Kidney glomerular epithelial cell (primary cell): ENCODE measurements around the gene NUDT4B.
"Not testable (repeated sequence)": the region's sequence is repeated elsewhere in the genome, so short reads cannot be mapped to it uniquely, and the experiment has no call there.

Source experiments
- DNase-seq: peaks from one replicate; lab custom pipeline; 2025; lab: John Stamatoyannopoulos, UW

The NUDT4B gene

DNA sequence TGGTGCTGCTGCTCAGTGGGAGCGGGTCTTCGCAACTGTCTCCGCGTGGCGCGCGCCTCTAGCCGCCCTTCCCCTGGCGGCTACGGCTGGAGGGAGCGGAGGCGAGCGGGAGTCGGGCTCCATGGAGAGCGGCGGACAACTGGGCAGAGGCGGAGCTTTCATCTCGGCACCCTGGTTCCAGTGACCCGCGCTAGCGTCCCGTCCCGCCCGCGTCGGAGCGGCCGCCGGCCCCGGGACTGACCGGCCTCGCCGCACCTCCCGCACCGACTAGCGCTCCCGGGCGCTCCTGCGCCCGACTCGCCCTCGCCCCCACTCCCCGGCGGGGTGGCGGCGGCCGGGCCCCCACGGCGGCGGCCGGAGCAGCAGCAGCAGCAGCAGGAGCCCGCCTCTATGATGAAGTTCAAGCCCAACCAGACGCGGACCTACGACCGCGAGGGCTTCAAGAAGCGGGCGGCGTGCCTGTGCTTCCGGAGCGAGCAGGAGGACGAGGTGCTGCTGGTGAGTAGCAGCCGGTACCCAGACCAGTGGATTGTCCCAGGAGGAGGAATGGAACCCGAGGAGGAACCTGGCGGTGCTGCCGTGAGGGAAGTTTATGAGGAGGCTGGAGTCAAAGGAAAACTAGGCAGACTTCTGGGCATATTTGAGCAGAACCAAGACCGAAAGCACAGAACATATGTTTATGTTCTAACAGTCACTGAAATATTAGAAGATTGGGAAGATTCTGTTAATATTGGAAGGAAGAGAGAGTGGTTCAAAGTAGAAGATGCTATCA lies at the start of gene NUDT4B:
Gene NUDT4B, plus strand, starts transcription at position 212 of the 772 bp plus-strand sequence. Its CDS starts 179 bp downstream, at position 391.
- DNase-seq: not testable (repeated sequence)

DNA sequence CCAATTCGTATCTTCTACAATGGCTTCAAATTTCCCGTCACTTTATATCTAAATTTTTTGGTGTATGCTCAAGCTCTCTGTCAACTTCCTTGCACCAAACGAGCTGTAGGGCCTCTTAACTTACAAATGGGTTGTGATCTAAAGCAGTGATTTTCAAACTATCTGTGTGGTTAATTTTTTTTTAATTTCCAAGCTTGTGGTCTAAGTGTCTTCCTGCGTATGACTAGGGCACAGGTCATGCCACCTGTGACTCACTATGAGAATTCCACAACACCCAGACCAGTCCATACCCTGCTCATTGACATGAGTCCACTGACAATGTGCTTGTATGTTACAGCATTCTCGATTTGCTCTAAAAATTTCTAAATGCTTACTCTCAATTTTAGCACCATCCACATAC lies 49.2 kb upstream of the NUDT4B start:
- DNase-seq: not testable (repeated sequence)

DNA sequence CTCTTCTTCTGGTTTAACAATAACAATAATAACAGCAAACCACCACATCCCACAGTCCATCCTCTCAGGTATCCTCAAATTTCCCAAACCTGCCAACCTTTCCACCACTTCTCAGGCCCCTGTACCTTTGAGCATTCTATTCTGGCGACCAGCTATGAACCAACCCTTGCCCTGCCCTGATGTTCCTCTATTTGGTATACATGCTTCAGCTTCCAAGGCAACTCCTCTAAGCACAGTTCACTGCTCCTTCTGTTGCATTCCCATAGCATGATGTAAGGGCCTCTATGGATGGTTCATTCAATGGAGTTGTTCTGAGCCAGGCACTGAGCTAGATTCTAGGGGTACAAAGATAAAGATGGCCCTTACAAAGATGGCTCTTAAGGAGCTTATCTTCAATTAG lies 46.3 kb upstream of the NUDT4B start:
- DNase-seq: not testable (repeated sequence)

DNA sequence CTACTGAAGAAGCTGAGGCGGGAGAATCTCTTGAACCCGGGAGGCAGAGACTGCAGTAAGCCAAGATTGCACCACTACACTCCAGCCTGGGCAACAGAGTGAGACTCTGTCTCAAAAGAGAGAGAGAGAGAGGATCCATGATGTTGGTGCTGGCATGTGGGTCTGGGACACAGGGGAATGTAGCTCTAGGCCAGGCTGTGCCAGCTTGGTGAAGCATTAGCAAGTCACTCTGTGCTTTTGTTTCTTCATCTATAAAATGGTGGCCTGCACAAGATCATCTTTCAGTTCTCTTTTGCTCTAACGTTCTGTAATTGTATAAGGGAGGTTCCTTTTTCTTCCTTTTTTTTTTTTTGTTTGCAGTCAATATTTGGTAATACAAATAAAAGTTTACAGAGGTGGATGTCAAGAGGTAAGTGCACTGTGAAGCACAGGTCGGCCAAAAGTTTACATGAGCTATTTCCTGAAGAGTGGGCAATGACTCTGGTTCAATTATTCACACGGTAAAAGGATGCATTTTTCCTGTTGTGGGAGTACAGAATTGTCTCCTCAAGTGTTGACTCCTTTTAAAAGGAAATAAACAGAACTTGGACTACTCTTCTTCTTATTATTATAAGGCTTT lies 44.5 kb upstream of the NUDT4B start:
- not testable (repeated sequence) for DNase-seq

DNA sequence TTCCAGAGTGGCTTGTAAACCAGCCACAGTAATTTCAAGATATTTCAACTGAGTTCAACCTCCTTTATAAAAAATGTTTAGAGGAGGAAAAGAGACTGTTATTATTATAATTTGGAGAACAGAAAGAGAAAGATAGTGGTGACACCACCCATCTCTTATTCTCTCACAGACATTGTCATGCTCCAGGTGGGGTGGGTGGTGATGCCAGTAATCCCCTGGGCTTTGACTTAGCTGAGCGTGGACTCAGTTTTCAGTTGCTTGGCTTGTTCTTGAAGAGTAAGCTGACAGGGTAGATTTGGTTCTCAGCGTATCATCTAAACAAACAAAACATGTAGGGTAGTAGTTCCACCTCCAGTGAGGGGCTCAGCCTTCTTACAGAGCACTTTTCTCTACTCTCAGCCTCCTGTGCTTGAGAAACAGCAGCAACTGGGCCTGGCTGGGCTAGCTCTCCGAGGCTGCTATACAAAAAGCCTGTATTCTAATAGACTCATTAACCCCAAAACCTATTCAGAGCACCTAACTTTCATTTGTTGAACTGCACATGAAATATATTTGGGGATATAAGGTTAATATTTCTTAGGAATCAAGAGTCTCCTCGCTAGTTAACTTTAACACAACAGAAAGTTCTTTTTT lies 43.1 kb upstream of the NUDT4B start:
- not testable (repeated sequence) for DNase-seq

DNA sequence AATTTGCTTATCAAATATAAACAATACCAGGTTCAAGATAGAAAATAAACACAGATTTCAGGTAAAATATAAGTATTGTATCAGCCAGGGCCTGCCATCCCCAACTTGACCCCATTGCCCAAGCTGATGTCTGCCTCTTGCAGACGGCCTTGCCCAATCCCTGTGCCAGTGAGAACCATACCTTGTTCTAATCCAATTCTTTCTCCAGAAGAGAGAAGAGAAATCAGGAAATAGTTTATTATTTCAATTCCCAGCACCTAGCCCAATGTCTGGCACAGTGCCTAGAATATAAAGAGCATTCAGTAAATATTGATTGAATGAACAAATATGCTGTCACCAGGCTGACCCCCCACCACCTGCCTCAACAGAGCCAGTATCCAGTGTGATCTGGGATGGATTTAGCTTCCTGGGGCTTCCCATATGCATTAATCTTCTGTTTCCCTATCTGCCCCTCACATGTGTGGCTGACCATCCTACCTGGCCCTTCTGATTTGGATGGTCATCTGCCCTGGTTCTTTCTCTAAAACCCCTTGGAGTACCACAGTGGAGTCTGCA lies 39.7 kb upstream of the NUDT4B start:
- not testable (repeated sequence) for DNase-seq

DNA sequence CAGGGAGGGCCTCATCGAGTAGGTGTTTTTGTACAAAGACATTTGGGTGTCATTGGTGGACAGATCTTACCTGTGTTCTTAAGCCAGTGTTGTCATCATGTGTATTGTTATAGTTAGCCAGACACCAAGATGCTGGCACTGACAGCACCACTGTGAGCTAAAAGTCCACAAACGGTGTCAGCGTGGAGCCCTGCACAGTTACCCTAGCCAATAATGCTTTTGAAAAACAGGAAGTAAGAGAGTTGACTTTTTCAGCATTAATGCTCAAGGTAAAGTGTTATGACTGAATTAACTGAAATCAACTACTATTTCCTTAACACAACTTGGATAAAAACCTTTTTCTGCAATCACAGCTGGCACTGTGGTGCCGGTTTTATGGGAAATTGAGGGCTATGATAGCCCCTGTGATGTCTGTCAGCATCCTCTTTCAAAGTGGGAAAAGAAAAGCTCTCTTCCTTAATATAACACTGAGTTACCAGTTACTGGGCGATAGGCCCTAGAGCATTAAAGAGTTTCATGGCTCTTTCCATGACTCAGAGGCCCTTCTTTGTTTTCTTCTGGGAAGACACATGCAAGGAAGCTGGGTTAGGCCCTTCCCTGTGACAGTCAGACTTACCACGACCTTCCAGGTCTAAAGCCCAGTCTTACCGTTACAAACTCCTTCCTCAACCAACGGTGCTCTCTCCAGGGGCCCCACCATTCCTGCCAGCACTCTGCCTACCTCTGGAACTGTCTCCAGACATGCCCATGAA lies 37.6 kb upstream of the NUDT4B start:
- not testable (repeated sequence) for DNase-seq

DNA sequence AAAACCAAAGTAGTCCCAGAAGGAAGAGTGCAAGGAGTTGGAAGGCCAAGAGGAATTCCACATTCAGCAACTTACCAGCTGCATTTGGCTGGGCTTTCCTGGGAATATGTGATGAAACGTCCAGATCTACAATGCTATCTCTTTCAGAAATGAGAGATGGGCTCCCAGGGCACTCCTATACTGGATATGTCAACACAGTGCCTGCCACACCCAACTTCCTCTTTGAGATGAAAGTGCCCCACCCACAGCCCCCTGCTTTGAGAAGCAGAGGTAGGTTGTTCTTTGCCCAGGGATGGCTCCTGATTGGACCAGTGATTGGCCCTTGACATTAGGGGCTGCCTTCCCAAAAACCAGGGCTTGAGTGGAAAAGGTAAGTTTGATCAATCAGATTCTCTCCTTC lies 36.2 kb upstream of the NUDT4B start:
- not testable (repeated sequence) for DNase-seq

DNA sequence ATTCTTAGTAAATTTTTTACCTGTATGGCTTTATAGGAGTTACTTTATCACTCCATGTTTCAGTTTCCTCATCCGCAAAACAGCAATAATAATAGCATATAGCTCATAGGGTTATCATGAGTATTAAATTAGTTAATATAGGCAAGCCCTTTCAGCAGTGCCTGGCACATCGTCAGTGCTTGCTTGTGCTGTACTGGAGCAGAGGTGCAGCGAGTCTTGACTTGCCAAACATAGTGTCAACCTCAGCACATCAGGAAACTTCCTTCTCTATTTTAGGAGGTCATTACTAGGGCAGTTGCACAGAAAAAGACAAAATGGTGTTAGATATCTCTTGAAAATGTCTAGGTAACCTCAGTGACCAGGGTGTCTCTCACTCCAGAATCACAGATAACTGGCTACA lies 33.1 kb upstream of the NUDT4B start:
- DNase-seq: not testable (repeated sequence)

DNA sequence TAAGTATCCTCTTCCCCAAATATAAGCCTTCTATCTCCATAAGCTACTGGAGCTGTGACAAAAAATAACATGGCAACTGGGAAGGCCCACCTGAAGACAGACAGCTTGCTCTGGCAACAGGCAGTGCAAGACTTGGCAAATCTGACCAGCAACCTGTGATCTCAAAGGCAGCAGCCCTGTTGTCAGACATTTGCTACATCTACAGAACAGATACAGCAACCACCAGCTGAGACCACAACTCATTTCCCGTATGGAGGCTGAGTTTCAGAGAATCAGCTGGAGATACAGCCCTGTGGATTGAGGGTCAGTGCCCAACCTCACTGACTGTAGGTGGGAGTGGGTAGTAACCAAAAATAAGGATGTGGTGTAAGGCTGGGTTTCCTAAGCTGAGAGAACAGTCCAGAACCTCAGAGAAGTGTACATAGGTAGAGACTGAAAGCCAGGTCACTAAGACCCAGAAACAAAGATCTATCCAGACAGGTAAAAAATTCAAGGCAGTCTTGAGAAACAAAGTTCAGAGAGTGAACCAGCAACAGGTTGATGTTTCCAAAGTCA lies 31.5 kb upstream of the NUDT4B start:
- not testable (repeated sequence) for DNase-seq

DNA sequence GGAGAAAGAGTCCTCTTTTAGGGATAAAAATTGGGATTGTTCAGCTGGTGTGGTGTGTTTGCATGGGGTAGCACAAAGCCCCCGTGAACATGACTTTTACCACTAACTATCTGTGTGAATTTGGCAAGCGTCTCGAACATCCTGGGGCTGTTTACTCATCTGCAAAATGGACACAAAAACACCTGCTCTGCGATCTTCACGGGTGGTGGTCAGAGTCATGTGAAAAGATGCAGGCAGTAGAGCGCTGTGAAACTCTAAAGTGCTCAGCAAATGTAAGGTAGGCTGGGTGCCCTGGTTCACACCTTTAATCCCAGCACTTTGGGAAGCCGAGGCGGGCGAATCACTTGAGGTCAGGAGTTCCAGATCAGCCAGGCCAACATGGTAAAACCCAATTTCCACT lies 27.7 kb upstream of the NUDT4B start:
- DNase-seq: not testable (repeated sequence)

DNA sequence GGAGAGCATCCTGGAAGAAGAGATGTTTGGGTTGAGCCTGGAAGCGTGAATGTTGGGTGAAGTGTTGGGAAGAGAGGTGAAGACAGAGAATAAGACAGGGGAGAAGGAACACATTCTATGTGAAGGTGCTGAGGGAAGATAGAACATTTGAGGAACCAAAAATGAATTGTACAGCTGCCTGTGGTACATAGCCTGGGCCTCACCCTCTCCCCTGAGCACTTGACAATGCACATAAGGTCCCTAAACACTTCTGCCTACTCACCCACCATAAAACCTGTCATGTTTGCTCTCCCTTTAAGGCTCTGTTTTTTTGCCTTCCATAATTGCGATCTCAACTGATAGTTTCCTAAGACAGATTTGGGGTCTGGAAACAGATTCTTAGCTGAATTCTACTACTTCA lies 25.8 kb upstream of the NUDT4B start:
- DNase-seq: not testable (repeated sequence)

DNA sequence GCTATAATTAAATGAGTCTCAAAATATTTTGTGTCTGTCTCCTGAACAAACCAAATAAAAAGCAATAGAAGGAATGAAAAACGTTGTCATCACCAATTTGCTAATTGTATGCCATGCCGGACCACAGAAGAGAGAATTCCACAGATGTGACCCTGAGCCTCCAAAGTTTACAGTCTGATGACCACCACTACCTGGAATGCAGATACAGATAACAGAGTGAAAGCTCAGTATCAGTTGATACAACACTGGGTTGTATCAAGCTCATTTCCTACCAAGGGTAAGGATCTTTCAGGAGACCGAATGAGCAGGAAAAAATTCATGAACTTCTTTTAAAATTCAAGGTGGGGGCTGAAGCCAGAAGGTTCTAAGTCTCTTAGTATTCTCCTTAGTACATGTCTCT lies 25.1 kb upstream of the NUDT4B start:
- DNase-seq: not testable (repeated sequence)

DNA sequence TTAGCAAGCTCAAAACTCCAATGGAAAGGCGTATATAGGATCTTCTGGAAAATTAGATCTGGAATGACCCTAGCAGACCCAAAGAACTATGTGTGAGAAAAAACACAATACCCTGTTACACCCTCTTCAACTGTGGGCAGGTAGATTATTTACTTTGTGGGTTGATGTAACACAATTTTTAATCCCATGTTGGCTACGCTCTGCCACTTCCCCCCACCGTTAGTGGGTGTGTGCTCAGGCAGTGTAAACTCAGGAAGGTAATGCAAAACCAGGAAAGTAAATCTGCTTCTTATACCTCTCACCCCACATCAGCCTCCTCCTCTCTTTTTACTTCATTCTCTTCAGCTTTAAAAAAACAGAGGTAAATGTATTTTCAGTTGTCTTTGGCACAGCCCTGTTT lies 23.7 kb upstream of the NUDT4B start:
- not testable (repeated sequence) for DNase-seq

DNA sequence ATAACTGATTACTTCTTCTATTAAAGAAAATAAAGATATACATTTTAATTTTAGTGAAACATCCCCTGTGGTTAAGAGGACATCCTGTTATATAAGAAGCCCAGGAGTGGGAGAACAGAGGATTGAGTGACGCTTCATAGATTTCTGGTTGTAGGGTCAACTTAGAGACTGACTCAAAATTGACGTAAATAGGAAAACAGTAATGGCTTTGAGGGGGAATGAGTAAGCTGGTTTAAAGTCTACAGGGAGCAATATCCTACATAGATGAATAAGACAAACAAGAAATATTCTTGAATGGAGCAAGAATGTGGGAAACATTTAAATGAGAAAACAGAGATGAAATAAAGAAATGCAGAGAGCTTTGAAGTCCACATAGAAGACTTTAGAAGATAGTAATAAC lies 20.7 kb upstream of the NUDT4B start:
- DNase-seq: not testable (repeated sequence)

DNA sequence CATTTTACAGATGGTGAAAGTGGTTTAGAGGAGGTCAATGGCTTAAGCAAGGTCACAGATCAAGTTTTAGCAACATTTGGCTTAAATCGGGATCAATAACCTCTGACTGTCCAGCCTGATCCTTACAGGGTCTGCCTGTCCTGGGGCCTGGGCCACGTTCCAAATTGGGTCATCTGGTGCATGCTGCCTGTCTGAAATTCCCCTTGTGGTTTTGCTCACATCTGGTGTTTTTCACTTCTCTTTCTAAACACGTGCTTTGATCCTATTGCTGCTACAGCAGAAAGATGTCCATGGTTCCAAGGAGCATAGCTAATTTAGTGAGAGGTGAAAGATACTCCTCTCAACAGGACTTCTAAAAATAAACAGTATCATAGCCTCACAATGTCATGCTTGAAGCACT lies 19.4 kb upstream of the NUDT4B start:
- DNase-seq: not testable (repeated sequence)

DNA sequence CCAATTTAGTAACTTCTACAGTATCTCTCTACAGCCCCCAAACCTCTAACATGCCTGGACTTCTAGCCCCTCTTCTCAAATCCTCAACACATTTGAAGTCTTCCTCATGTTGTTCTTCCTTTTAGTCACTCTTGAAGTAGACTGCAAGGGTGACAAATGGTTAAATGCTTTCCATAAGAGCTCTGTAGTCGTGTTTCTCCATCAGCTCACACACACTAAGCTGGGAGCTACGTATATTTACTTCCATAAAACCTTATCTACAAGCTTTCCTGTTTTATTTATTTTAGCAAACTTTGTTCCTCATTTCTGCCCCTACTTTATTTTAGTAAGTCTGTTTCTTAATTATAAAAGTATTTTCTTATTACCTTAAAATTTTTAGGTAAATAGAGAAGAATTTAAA lies 19.0 kb upstream of the NUDT4B start:
- not testable (repeated sequence) for DNase-seq

DNA sequence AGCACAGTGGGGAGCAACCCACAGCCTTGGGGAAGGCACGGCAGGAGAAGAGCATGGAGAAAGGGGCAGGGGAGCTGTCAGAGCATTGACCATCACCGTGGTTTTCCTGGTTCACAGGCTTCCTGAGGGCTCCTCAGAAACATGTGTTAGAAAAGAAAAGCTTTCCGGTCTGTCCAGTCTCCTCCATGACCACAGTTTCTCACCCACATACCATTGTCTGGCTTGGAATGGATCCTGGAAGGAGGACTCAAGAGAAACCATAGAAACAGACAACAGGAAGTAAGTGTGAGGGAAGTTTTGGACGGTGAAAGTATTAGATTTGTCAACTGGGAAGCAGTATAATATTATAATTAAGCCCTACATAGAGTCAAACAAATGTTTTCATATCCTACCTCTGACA lies 16.3 kb upstream of the NUDT4B start:
- DNase-seq: not testable (repeated sequence)

DNA sequence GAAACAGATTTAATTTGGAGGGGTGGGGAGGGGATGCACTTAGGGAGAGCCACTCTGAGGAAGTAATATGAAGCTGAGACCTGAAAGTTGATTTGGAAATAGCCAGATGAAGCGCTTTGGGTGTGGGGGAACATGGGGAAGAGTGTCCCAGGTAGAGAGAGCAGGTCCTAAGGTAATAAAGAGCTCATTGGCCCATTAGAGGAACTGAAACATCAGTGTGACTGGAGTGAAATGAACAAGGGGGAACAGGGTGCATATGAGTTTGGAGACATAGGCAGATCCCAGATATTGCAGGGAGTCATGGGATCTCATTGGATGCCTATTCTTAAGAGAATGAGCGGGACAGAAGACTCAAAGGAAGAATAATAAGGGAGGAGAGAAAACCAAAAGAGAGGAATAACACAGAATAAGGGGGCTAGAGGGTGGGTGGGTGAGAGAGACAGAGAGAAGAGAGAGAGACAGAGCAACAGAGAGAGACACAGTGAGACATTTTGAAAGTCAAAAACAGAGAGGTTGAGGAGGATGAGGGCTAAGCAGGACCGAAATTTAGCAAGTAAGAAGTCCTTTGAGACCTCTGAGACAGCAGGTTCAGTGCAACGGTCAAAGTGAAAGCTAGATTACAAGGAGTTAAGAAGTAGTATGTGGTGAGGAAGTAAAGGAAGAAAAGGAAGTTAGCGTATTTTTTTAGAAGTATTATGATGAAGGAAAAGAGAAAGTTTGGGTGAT lies 14.8 kb upstream of the NUDT4B start:
- DNase-seq: not testable (repeated sequence)

DNA sequence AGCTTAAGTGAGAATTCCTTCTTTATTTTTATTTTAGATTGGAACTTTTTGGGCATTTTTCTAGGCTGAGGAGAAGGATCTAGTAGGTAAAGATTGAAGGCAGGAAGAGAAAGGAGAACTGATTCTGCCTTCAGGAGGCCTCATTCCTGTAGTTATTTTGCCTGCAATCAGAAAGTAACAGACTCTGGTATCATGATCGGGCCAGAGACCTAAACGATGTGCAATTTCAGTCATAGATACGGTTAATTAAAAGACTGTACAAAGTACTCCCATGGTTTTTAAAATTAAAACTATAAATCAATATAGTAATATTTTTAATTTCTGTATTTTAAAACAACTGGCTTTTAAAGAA lies 14.3 kb upstream of the NUDT4B start:
- DNase-seq: not testable (repeated sequence)

DNA sequence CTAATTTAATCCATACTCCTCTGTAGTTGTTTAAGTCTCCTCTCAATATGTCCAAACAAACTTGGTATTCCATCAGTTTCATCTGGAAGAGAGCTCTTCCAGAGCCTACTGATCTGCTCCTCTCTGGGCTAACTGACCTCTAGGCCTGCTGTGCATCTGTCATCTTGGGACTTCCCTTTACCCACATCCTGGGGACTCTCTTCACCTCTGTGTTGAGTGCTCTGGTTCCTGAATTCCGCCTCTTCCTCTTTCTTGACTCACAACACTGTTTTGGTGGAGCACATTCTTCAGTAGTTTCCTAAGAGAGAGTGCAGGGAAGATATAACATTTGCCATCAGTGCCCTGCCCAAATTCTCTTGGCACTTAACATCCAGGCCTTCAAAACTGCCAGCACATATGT lies 13.0 kb upstream of the NUDT4B start:
- DNase-seq: not testable (repeated sequence)
